ENCODE data around the gene CMTR1. TPM values are rescaled to one million over a fixed set of nuclear protein-coding genes. Genes with fewer than 3 reads are reported as not detected.

Gene CMTR1
- total RNA-seq, 1 experiment from 2014 or later, result 28.7 TPM

DNA sequence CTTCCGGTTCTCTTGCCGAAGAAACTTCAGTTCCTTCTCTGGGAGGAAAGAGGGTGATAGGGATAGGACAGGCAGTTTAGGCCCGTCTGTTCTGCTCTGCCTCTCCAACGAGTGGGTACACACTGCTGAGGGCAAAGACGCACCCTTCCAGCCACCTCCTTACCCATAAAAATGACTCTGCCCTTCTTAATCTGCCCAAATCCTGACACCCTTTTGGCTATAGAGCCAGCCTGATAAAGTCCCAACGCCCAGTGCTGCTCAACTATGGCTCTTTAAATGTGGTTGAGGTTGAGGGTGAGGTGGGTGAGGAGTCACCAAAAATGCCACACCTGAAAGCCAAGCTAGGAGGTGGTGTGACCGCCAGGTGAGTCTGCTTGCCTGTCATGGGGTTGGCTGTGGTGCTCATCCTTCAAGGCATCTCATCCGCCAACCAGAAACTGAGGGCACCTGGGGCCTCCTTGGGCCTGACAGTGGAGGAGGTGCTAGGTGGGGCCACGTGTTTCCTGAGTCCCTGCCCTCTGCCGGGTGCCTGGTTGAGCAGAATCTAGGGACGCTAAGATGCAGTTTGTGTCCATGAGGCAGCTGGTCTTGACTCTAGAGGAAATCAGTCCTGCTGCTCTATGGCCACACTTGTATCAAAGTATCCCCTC is 50.4 kb downstream of the CMTR1 start:
- H3K27me3 ChIP-seq (ENCODE audit: insufficient read depth, low read length), result no peaks in the 10 kb centered on the region
- ChIA-PET RAD21 (ENCODE audit: low non-redundant PET in 1 of 2, low total read pairs in 2 of 2, uncharacterized antibody in 2 of 2, unreplicated experiment in 2 of 2) (no interaction called here), POLR2A (no interaction called here), CTCF (no interaction called here)
- no peaks in the 10 kb centered on the region for H3K4me1 ChIP-seq (ENCODE audit: control insufficient read depth in 1 of 2, insufficient read depth in 2 of 2, low read length in 2 of 2)
- no peak overlapping the region for H2AFZ ChIP-seq (ENCODE audit: low read depth, low read length, poor library complexity, severe bottlenecking)
- no peaks in the 10 kb centered on the region for H3K9me3 ChIP-seq (ENCODE audit: control insufficient read depth in 1 of 2, insufficient read depth in 1 of 2, low read depth in 1 of 2, low read length in 2 of 2)
- H3K9ac ChIP-seq (ENCODE audit: low read length), result no peak overlapping the region
- BruUV-seq (replicated peaks), result no TSS peak
- no peaks in the 10 kb centered on the region for H4K20me1 ChIP-seq (ENCODE audit: insufficient read depth)
- no peaks in the 10 kb centered on the region for H3K79me2 ChIP-seq (ENCODE audit: insufficient read depth, low read length)
- H3K9me2 ChIP-seq (ENCODE audit: insufficient read depth), result no peaks in the 10 kb centered on the region
- no peak for DNase-seq (ENCODE audit: low read depth, low spot score)
- no peak overlapping the region for H3K4me3 ChIP-seq (replicated peaks in 1 of 2; ENCODE audit: low read depth in 1 of 2, low read length in 2 of 2)
- no peak for ATAC-seq
- TF ChIP-seq YY1 (IDR thresholded peaks at IDR 0.05; ENCODE audit: extremely low read depth, insufficient replicate concordance, low read depth, low read length), result no peak
- no peak for TF ChIP-seq EZH2 (IDR thresholded peaks at IDR 0.05)
- TF ChIP-seq, protein P1, sequence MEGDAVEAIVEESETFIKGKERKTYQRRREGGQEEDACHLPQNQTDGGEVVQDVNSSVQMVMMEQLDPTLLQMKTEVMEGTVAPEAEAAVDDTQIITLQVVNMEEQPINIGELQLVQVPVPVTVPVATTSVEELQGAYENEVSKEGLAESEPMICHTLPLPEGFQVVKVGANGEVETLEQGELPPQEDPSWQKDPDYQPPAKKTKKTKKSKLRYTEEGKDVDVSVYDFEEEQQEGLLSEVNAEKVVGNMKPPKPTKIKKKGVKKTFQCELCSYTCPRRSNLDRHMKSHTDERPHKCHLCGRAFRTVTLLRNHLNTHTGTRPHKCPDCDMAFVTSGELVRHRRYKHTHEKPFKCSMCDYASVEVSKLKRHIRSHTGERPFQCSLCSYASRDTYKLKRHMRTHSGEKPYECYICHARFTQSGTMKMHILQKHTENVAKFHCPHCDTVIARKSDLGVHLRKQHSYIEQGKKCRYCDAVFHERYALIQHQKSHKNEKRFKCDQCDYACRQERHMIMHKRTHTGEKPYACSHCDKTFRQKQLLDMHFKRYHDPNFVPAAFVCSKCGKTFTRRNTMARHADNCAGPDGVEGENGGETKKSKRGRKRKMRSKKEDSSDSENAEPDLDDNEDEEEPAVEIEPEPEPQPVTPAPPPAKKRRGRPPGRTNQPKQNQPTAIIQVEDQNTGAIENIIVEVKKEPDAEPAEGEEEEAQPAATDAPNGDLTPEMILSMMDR (IDR thresholded peaks at IDR 0.05 in 2 of 3, conservative IDR thresholded peaks at IDR 0.05 in 1 of 3; ENCODE audit: borderline replicate concordance in 1 of 3, insufficient read depth in 1 of 3, low read depth in 2 of 3, low read length in 2 of 3), result no peak
- no peak for TF ChIP-seq ZFX (IDR thresholded peaks at IDR 0.05)
- TF ChIP-seq CBX3 (IDR thresholded peaks at IDR 0.05; ENCODE audit: low read depth), result no peak
- TF ChIP-seq ELF1 (IDR thresholded peaks at IDR 0.05; ENCODE audit: borderline replicate concordance, low read depth), result no peak
- TF ChIP-seq POLR2AphosphoS5 (IDR thresholded peaks at IDR 0.05; ENCODE audit: low read depth, low read length), result no peak
- TF ChIP-seq POLR2A (IDR thresholded peaks at IDR 0.05; ENCODE audit: borderline replicate concordance, extremely low read depth, insufficient read depth, insufficient read length), result no peak
- TF ChIP-seq FOSL1 (IDR thresholded peaks at IDR 0.05; ENCODE audit: low read depth), result no peak
- TF ChIP-seq SRF (IDR thresholded peaks at IDR 0.05; ENCODE audit: low read depth), result no peak
- TF ChIP-seq SP1 (IDR thresholded peaks at IDR 0.05; ENCODE audit: low read depth), result no peak
- no peak for TF ChIP-seq RAD21 (IDR thresholded peaks at IDR 0.05; ENCODE audit: low read depth)
- no peak for TF ChIP-seq EGR1 (IDR thresholded peaks at IDR 0.05; ENCODE audit: low read depth)
- TF ChIP-seq, protein P2, sequence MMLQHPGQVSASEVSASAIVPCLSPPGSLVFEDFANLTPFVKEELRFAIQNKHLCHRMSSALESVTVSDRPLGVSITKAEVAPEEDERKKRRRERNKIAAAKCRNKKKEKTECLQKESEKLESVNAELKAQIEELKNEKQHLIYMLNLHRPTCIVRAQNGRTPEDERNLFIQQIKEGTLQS (IDR thresholded peaks at IDR 0.05), result no peak
- TF ChIP-seq, protein P3, sequence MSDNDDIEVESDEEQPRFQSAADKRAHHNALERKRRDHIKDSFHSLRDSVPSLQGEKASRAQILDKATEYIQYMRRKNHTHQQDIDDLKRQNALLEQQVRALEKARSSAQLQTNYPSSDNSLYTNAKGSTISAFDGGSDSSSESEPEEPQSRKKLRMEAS (IDR thresholded peaks at IDR 0.05), result no peak
- TF ChIP-seq, protein P4, sequence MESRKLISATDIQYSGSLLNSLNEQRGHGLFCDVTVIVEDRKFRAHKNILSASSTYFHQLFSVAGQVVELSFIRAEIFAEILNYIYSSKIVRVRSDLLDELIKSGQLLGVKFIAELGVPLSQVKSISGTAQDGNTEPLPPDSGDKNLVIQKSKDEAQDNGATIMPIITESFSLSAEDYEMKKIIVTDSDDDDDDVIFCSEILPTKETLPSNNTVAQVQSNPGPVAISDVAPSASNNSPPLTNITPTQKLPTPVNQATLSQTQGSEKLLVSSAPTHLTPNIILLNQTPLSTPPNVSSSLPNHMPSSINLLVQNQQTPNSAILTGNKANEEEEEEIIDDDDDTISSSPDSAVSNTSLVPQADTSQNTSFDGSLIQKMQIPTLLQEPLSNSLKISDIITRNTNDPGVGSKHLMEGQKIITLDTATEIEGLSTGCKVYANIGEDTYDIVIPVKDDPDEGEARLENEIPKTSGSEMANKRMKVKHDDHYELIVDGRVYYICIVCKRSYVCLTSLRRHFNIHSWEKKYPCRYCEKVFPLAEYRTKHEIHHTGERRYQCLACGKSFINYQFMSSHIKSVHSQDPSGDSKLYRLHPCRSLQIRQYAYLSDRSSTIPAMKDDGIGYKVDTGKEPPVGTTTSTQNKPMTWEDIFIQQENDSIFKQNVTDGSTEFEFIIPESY (IDR thresholded peaks at IDR 0.05; ENCODE audit: extremely low read depth, insufficient replicate concordance, low read length), result no peak
- TF ChIP-seq TCF7L2 (IDR thresholded peaks at IDR 0.05; ENCODE audit: borderline replicate concordance, extremely low read depth, insufficient read depth, insufficient read length), result no peak
- TF ChIP-seq CEBPB (IDR thresholded peaks at IDR 0.05; ENCODE audit: low read depth), result no peak
- H3K36me3 ChIP-seq (ENCODE audit: control insufficient read depth in 1 of 2, insufficient read depth in 2 of 2, low read length in 2 of 2), result peaks cover 2 to 14% of the 10 kb centered on the region in 2 experiments; a peak in 2 of 4 replicates
- intact Hi-C loops (cut with micrococcal nuclease), result no loop called here
- H3K4me2 ChIP-seq (ENCODE audit: low read length), result no peak overlapping the region
- H3K27ac ChIP-seq (ENCODE audit: low read depth, low read length), result no peak overlapping the region

All from HCT116 (cell line).